ENCODE measurements around the gene ZNF146.

GRCh38 chr19:36214386-36215275 is at the start of gene ZNF146, which contains the start of gene ZNF565:
- TF ChIP-seq POLR2A (IDR thresholded peaks at IDR 0.05) (peak; percentile 75 to 78), EP300 (IDR thresholded peaks at IDR 0.05) (no peak), POLR2AphosphoS5 (IDR thresholded peaks at IDR 0.05) (peak; percentile 93 to 96 (median 93))
- TF ChIP-seq, protein P1, sequence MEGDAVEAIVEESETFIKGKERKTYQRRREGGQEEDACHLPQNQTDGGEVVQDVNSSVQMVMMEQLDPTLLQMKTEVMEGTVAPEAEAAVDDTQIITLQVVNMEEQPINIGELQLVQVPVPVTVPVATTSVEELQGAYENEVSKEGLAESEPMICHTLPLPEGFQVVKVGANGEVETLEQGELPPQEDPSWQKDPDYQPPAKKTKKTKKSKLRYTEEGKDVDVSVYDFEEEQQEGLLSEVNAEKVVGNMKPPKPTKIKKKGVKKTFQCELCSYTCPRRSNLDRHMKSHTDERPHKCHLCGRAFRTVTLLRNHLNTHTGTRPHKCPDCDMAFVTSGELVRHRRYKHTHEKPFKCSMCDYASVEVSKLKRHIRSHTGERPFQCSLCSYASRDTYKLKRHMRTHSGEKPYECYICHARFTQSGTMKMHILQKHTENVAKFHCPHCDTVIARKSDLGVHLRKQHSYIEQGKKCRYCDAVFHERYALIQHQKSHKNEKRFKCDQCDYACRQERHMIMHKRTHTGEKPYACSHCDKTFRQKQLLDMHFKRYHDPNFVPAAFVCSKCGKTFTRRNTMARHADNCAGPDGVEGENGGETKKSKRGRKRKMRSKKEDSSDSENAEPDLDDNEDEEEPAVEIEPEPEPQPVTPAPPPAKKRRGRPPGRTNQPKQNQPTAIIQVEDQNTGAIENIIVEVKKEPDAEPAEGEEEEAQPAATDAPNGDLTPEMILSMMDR (IDR thresholded peaks at IDR 0.05): peak in 1 of 4 experiments; percentile 24
